Stimulated activated CD4-positive, alpha-beta T cell treated with anti-CD3 and anti-CD28 coated beads, Interleukin-12 subunit alpha, Interleukin-12 subunit beta, amount 100 ng/mL, for 24 hours (primary cell): Measurements from ENCODE around the gene NOX5.
A peak's percentile ranks its signal among the peaks of the same experiment; 100 is the strongest.

Experiments
- DNase-seq, 2 experiments: peaks; one replicate each; pipeline ENCODE4 v3.0.0-alpha.2; 2020; ENCODE audit warnings: low read depth in 2 of 2

The NOX5 gene

DNA sequence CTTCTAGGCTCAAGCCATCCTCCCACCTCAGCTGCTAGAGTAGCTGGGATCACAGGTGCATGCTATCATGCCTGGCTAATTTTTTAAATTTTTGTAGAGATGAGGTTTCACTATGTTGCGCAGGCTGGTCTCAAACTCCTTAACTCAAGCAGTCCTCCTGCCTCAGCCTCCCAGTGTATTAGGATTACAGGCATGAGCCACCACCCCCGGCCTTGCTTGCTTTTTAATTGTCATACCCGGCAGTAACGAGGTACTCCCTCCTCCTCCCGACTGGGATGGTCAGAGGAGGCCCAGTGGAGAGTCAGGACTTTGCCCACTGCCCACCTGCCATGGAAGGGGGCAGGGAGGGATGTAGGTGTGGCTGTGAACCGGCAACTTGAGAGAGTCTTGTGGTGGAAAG, 4.5 kb downstream of the NOX5 start:
- no peak for DNase-seq

DNA sequence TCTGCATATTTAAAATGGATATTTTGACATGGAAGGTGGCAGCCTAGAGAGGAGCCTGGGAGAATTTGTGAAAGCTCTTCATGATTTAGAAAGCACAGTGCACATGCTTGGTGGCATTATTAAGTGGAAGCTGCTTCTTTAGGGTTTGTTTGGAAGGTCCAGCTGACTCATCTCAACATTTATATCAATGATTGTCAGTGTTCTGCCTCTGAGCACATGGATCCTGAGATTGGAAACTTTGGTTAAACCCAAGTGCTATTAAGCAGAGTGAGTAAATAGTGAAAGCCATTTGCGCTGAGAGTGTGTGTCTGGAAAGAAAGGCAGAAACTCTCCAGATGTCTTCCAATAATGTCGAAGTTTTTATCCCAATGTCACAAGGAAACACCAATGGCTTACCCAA, 7.4 kb downstream of the NOX5 start:
- no peak for DNase-seq

DNA sequence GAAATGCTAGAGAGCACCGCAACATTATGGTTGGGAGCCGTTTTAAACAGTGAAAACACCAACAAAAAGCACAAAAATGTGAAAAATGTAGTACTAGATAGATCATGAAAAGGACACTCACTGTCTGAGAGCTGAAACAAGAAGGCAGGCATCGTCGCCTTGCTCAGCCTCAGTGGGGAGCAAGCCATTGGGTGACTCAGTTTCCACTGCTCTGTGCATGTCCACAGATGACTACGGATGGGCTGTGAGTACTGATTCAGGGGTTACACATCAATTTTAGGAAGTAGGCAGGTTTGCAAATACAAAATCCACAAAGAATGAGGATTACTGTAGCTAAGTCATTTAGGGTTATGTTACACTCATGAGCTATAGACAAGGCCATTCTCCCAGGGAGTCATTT, 10.8 kb downstream of the NOX5 start:
- DNase-seq = no peak

GRCh38 chr15:69026355-69026754, 11.9 kb downstream of the NOX5 start:
- DNase-seq = no peak

DNA sequence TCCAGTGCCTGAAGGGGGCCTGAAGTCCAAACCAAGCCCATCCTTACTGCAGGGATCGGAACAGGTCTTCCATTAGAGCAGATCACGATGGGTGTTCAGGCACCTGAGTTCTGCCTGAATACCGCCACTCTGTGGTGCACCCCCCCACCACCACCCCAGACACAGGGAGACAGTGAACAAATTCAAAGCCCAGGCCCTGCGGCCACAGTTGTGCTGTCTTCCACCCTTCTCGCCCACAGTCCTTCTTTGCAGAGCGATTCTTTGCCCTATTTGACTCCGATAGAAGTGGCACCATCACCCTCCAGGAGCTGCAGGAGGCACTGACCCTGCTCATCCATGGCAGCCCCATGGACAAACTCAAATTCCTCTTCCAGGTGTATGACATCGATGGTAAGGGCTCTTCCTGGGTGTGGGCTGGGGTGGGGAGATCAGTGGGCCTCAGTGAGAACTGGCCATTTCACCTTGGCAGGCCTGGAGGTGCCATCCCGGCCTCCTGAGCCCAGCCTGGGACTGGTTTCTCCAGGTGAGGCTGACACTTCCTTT, 13.6 kb downstream of the NOX5 start:
- no peak for DNase-seq

- peak; percentile 1 to 31 for DNase-seq
These were observed 16.8 kb downstream of the NOX5 start for GRCh38 chr15:69031013-69032001.

- no peak for DNase-seq
These were observed 17.5 kb downstream of the NOX5 start for GRCh38 chr15:69032031-69032430.

GRCh38 chr15:69032703-69033373, 18.3 kb downstream of the NOX5 start:
- no peak for DNase-seq

- no peak for DNase-seq
These were observed 19.9 kb downstream of the NOX5 start for GRCh38 chr15:69034352-69034751.

DNA sequence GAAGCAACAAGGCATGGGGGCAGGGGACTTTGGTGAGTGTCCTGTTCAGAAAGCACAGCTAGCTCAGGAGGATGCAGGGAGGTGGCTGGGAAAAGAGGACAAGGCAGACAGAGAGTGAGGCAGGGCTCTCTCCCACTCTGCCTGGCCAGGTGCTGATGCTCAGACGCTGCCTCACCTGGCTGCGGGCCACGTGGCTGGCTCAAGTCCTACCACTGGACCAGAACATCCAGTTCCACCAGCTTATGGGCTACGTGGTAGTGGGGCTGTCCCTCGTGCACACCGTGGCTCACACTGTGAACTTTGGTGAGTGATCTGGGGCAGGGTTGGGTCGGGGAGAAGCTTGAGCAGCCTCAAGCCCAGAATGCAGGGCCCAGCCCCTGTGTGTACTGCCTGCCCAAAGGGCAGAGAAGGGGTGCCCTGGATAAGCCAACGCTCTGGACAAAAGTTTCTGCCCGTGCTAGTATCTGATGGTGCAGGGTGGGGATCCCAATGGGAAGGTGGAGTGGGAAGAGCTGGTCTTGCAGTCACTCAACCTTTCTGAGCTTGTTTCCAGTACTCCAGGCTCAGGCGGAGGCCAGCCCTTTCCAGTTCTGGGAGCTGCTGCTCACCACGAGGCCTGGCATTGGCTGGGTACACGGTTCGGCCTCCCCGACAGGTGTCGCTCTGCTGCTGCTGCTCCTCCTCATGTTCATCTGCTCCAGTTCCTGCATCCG, 20.9 kb downstream of the NOX5 start:
- no peak for DNase-seq

DNA sequence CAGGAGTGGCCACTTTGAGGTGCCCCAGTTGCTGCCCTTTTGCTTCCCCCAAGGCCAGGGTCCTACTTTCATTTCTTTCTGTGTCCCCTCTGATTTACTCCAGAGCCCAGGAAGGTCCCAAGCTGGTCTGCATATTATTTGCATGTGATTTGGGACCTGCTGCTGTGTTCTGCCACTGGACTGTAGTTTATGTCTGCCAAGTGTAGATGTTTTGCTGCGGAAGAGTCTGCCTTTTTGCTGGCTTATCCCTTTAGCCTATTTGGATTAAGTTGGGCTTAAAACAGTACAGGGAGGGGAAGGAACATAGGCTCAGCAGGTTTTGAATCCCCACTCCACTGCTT, 21.4 kb downstream of the NOX5 start:
- DNase-seq = no peak

GRCh38 chr15:69036826-69037225, 22.3 kb downstream of the NOX5 start:
- no peak for DNase-seq

- no peak for DNase-seq
These were observed 23.0 kb downstream of the NOX5 start for GRCh38 chr15:69037482-69037881.

DNA sequence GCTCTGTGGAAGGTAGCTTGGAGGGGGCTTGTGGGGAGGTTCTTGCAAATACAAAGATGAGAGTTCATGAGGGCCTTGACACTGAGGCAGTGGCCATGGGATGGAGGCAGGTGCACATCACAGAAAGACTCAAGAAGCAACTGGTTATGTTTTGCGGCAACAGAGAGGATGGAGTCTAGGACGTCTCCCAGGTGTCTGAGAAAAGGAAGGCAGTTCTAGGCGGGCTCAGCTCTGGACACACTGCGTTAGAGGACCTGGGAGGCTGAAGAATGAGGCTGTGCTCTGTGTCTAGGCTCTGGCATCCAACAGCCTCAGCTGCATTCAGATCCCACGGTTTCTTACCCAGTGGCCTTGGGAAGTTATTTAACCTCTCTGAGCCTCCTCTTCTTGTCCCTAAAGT, 23.5 kb downstream of the NOX5 start:
- DNase-seq = no peak

- DNase-seq = no peak
These were observed 24.0 kb downstream of the NOX5 start for GRCh38 chr15:69038508-69038907.

DNA sequence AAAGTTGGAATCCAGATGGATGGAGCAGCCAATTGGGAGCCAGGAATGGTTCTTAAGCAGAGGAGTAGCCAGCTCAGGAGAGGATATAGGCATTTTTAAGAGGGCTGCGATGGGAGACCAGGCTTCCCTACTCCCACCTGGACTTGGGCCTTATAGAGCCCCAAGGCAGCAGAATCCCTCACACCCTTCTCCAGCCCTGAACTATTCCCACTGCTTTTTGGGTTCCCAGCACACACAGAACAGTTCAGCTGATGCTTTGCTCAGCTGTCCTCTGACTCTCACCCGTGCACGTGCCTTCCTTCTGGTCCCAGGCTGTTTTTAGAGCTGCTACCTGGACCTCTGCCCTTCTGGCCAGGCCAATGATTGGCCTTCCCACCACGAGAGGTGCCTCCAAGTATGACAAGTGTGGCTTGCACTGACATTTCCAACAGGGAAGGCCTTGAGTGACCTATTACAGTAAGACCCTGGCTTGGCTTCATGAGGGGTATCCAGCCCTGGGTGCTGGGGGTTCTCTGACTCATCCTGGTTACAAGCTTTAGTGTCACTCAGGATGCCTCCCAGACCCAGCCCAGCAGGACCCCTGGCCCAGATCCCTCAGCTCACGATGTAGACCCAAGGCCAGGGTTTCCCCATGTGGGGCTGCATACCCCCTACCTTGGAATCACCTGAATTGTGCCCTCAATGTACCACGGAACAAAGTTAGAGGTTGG, 25.2 kb downstream of the NOX5 start:
- no peak for DNase-seq

DNA sequence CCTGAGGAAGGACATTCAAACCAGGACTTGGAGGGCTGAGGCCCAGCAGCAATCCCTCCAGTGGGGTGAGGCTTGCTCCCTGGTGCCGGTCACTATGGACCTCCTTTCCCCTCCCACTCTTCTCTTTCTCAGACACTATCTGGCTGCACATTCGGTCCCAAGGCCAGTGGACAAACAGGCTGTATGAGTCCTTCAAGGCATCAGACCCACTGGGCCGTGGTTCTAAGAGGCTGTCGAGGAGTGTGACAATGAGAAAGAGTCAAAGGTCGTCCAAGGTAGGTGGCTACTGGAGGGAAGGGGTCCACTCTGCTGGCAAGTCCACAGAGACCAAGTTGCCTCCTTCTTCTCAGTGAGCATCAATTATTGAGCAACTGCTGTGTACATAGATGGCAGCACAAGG, 28.0 kb downstream of the NOX5 start:
- DNase-seq = no peak

GRCh38 chr15:69045802-69046201, 31.3 kb downstream of the NOX5 start:
- no peak for DNase-seq

DNA sequence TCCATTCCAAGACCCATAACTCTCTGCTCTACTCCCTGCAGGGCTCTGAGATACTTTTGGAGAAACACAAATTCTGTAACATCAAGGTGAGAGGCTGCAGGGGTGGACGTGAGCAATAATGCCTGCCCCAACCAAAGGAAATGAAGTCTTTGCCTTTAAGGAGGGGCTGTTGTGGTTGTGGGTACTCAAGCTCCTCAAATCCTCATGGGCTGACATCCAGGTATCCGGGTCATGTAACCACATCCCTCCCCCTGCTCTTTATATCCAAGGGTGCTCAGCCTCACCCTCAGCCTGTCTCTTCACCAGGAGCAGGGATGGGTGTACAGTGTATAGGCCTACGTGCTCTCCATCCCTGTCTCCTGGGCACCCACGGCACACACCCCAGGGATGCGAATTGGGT, 32.3 kb downstream of the NOX5 start:
- no peak for DNase-seq

DNA sequence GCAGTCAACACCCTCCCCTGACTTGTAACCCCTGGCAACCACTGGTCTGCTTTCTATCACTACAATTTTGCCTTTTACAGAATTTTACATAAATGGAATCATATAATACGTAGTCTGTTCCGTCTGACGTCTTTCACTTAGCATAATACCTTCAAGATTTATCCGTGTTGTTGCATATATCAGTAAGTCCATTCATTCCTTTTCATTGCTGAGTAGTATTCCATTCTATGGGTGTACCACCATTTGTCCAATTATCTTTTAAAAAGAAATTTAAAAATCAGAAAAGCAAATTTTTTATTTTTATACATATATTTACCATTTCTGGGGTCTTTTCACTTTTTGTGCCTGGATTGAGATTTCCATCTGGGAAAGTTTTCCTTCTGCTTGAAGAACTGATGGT, 35.5 kb downstream of the NOX5 start:
- no peak for DNase-seq

GRCh38 chr15:69055251-69055650, 40.8 kb downstream of the NOX5 start:
- no peak for DNase-seq

DNA sequence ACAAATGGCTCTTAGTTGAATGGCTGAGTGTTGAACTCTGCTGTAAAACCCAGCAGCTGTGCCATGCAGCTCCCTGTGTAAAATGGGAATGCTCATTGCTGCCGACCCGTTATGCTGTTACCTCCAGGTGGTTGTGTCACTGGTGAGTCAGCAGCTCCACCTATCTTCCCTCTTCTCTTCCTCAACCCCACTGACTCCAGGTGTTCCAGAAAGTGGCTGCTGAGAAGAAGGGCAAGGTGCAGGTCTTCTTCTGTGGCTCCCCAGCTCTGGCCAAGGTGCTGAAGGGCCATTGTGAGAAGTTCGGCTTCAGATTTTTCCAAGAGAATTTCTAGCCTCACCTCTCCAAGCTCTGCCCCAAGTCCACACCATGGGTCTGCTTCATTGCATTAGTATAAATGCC, 41.9 kb downstream of the NOX5 start:
- no peak for DNase-seq
